ENCODE results near the gene TSEN2. TPM values are rescaled to one million over a fixed set of nuclear protein-coding genes. Genes with fewer than 3 reads are reported as not detected.

The TSEN2 gene
- total RNA-seq (ENCODE audit: low replicate concordance): 20.4 and 21.3 TPM in 2 replicates

DNA sequence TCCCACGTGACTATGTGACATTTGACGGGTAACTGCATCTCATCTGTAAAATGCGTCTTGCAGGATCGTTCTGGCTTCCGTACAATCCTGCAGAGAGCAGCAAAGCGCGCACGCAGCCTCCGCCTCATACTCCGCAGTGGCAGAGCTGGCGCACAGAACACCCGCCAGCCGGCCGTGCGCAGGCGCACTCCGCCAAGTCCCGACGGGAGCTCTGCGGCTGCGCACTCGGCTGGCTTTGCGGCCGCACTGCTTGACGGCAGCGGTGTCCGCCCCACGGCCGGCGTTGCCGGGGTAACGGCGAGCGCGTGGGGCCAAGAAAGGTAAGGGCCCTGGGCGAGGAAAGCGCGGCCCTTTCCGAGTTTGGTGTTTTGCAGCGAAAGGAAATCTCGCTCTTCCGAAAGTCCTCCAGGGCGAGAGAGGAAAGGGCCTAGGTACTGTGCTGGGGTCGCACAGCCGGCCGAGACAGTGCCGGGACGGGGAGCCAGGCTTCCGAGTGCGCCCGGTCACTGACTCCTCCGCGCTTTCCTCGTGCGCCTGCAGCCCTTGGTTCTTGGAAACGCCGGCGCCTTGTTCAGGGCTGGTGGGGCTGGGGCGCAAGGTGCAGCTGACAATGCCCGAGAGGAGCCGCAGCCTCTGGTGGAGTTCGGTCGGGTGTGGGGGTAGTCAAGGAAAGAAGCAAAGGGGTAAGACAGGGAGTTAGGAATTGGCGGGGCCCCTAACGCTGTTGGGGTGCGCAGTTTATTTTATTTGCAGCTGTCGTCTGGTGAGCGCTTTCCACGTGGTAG is at the start of gene TSEN2:
TSS of gene TSEN2 (plus strand) at position 283 of the 785 bp plus-strand sequence. CDS start 5,321 bp downstream, outside the sequence.
- peak within 1 kb of the TSS; percentile 96 for H3K27ac Mint-ChIP-seq
- Histone ChIP-seq H3K27me3 (no peaks in the 10 kb centered on the region), H3K79me2 (ENCODE audit: low read depth) (peaks cover 46% of the 10 kb centered on the region), H3F3A (ENCODE audit: low read depth) (no peaks in the 10 kb centered on the region), H3K27ac (no peak within 1 kb of the TSS), H3K36me3 (no peaks in the 10 kb centered on the region), H3K4me3 (peak within 1 kb of the TSS; percentile 79), H2AFZ (replicated peaks) (peak within 1 kb of the TSS; percentile 89), H3K4me1 (peaks cover 8% of the 10 kb centered on the region), H4K20me1 (ENCODE audit: low read depth) (no peaks in the 10 kb centered on the region), H3K9me3 (ENCODE audit: low read depth) (no peaks in the 10 kb centered on the region), H3K4me2 (peak within 1 kb of the TSS; percentile 96), H3K9ac (peak within 1 kb of the TSS; percentile 50)
- H3K27me3 Mint-ChIP-seq (ENCODE audit: insufficient read depth, low read depth): peaks cover 3% of the 10 kb centered on the region
- H3K36me3 Mint-ChIP-seq: no peaks in the 10 kb centered on the region
- TF ChIP-seq, protein P1, sequence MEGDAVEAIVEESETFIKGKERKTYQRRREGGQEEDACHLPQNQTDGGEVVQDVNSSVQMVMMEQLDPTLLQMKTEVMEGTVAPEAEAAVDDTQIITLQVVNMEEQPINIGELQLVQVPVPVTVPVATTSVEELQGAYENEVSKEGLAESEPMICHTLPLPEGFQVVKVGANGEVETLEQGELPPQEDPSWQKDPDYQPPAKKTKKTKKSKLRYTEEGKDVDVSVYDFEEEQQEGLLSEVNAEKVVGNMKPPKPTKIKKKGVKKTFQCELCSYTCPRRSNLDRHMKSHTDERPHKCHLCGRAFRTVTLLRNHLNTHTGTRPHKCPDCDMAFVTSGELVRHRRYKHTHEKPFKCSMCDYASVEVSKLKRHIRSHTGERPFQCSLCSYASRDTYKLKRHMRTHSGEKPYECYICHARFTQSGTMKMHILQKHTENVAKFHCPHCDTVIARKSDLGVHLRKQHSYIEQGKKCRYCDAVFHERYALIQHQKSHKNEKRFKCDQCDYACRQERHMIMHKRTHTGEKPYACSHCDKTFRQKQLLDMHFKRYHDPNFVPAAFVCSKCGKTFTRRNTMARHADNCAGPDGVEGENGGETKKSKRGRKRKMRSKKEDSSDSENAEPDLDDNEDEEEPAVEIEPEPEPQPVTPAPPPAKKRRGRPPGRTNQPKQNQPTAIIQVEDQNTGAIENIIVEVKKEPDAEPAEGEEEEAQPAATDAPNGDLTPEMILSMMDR (IDR thresholded peaks at IDR 0.05): peak; percentile 18
- no peak for TF ChIP-seq EZH2 (IDR thresholded peaks at IDR 0.05)
- peak; percentile 97 for DNase-seq (ENCODE audit: low spot score)
- peaks cover 24% of the 10 kb centered on the region for H3K4me1 Mint-ChIP-seq
- H3K4me3 Mint-ChIP-seq: peak within 1 kb of the TSS; percentile 96
- no peaks in the 10 kb centered on the region for H3K9me3 Mint-ChIP-seq

DNA sequence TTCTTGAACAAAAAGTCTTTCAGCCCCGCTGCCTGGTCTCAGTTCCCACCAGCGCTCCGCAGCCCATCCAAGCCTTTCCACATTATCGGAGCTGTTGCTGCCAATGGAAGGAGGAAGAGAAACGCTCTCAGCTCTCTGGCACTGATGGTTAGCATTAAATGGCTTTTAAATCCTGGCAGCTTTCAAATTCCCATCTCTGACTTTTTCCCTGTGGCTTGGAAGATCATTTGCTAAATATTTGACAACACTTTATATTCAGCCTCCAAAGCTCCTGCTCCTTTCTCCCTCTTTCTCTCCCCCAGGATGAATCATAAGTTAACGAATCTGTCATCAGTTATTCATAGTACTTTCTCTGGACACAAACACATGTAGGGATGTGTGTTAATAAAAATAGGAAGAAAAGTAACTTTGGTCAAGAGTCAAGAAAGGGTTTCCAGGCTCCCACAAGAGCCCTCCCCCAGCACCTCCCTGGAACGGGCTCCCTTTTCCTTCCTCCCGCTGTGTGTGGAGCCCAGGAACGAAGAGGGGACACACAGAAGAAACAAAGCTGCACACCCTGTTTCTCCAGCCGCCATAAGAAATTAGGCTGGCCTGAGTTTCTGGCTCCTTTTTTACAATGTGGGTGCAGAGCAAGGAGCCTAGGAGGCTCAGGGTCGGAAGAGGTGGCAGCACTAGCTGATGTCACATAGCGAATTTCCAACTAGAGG is 47.6 kb upstream of the TSEN2 start:
- no peaks in the 10 kb centered on the region for H3K79me2 ChIP-seq (ENCODE audit: low read depth)
- no peak overlapping the region for H3K27ac Mint-ChIP-seq

GRCh38 chr3:12437221-12437605 is 47.1 kb upstream of the TSEN2 start:
- H3K27me3 Mint-ChIP-seq (ENCODE audit: insufficient read depth, low read depth): peaks cover 7% of the 10 kb centered on the region
- H3K9me3 Mint-ChIP-seq: no peaks in the 10 kb centered on the region
- no peak overlapping the region for H3K4me3 Mint-ChIP-seq
- H3K36me3 Mint-ChIP-seq: no peaks in the 10 kb centered on the region
- Histone ChIP-seq H3K4me3 (no peak overlapping the region), H3K4me1 (peaks cover 5% of the 10 kb centered on the region), H3K4me2 (no peak overlapping the region), H2AFZ (replicated peaks) (no peak overlapping the region), H3K9ac (no peak overlapping the region), H3K27ac (no peak overlapping the region), H4K20me1 (ENCODE audit: low read depth) (no peaks in the 10 kb centered on the region), H3K36me3 (no peaks in the 10 kb centered on the region), H3K79me2 (ENCODE audit: low read depth) (no peaks in the 10 kb centered on the region), H3K9me3 (ENCODE audit: low read depth) (no peaks in the 10 kb centered on the region), H3K27me3 (no peaks in the 10 kb centered on the region), H3F3A (ENCODE audit: low read depth) (no peaks in the 10 kb centered on the region)
- H3K4me1 Mint-ChIP-seq: peaks cover 9% of the 10 kb centered on the region
- H3K27ac Mint-ChIP-seq: no peak overlapping the region
- TF ChIP-seq, protein P1 (IDR thresholded peaks at IDR 0.05): no peak
- TF ChIP-seq EZH2 (IDR thresholded peaks at IDR 0.05) (no peak), EZH2phosphoT487 (IDR thresholded peaks at IDR 0.05) (no peak)
- DNase-seq (ENCODE audit: low spot score): no peak

More for the DNA sequence above, 47.6 kb upstream of the TSEN2 start:
- Histone ChIP-seq H3K27ac (no peak overlapping the region), H3K27me3 (no peaks in the 10 kb centered on the region), H3K4me3 (no peak overlapping the region), H3K9ac (no peak overlapping the region), H3K9me3 (ENCODE audit: low read depth) (no peaks in the 10 kb centered on the region), H4K20me1 (ENCODE audit: low read depth) (no peaks in the 10 kb centered on the region), H2AFZ (replicated peaks) (peak overlapping the region; percentile 42), H3K36me3 (no peaks in the 10 kb centered on the region), H3F3A (ENCODE audit: low read depth) (no peaks in the 10 kb centered on the region), H3K4me2 (no peak overlapping the region), H3K4me1 (peaks cover 5% of the 10 kb centered on the region)
- no peaks in the 10 kb centered on the region for H3K9me3 Mint-ChIP-seq
- peaks cover 7% of the 10 kb centered on the region for H3K27me3 Mint-ChIP-seq (ENCODE audit: insufficient read depth, low read depth)
- no peaks in the 10 kb centered on the region for H3K36me3 Mint-ChIP-seq
- TF ChIP-seq, protein P1 (IDR thresholded peaks at IDR 0.05): no peak
- TF ChIP-seq EZH2 (IDR thresholded peaks at IDR 0.05) (no peak), EZH2phosphoT487 (IDR thresholded peaks at IDR 0.05) (no peak)
- H3K4me3 Mint-ChIP-seq: no peak overlapping the region
- H3K4me1 Mint-ChIP-seq: peaks cover 7% of the 10 kb centered on the region
- no peak for DNase-seq (ENCODE audit: low spot score)
